ENCODE measurements around the gene ACE.

Gene ACE

GRCh38 chr17:63535640-63536039, 58.8 kb downstream of the ACE start:
- no peak for DNase-seq (ENCODE audit: low read depth, low spot score)

- peak; percentile 35 for DNase-seq (ENCODE audit: low read depth, low spot score)
These were observed 60.1 kb downstream of the ACE start for GRCh38 chr17:63537001-63537400.

GRCh38 chr17:63537991-63538692, 61.3 kb downstream of the ACE start:
- DNase-seq (ENCODE audit: low read depth, low spot score): peak; percentile 24

DNA sequence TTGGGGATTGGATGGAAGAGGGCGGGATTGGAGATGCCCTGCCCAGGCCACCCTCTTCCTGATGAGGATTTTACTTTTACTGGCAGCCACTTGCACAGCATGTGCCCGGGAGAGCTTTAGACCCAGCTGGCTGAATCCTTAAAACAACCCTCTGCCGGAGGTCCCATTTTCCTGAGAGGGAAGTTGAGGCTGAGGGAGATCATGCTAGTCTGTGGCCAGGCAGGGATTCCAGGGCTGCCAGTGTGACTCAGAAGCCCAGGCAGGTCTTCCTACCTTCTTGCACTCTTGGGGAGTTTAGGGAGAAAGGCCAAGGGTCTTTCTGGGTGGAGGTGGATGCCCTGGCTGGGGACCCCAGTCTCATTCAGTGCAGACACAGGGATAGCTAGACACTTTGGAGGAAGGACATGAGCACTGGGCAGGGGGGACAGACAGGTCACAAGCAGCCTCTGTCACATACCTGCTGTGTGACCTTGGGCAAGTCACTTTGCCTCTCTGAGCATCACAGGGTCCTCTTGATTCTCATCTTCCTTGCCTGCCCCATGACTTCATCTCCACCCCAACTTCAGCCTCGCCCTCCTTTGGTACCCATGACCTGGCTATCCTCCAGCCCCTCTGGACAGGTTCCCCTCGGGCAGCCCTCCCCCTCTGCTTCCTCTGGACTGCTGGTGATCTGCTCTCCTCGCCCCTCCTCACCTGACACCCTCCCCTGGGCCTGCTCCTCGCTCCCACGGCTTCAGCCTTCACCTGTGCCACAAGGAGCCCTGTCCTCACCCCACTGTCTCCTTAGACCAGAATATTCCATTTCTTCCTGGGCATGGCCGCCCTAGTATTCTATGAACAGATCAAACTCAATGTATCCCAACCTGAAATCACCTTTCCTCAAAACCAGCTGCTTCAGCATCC, 62.1 kb downstream of the ACE start:
- no peak for DNase-seq (ENCODE audit: low read depth, low spot score)

DNA sequence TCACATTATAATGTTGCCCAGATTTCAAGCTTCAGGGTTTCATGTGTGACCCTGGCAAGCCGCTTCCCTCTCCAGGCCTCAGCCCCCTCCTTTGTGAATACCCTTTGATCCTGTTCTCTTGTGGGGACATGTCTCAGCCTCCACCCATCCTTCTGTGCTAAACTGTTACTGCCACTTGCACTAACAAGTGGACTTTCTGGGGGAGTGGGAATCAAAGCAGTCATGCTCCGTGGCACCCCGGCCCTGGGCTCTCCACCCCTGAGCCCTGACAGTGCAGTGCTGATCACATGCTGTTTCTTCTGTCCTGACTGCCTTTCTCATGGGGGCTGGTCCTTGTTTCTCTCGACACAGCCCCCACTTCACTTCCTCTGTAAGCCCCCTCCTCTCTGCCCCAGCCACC, 63.7 kb downstream of the ACE start:
- no peak for DNase-seq (ENCODE audit: low read depth, low spot score)

GRCh38 chr17:63542218-63542545, 65.3 kb downstream of the ACE start:
- no peak for DNase-seq (ENCODE audit: low read depth, low spot score)

GRCh38 chr17:63542942-63543821, 66.3 kb downstream of the ACE start:
- DNase-seq (ENCODE audit: low read depth, low spot score): no peak

DNA sequence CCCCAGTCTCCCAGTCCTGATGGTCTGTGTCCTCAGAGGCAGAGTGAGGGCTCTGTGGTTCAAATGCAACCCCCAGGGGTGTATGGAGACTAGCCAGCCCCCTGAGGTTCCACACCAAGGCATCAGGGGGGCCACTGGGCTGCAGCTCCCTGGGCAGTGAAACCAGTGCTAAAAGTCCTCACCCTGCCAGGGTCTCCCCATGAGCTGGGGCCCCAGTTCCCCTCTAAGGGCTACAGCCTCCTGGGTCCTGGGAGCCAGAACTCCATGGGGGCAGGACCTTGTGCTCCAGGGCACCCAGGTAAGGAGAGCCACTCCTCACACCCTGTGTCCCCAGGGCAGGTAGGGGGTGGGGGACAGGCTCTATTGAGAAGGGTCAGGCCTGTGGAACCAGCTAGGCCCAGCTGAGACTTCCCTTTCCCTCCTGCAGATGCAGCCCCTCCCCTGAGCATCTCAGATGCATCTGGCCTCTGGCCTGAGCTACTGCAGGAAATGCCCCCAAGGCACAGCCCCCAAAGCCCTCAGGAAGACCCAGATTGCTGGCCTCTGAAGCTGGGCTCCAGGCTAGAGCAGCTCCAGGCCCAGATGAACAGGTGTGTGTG, 67.1 kb downstream of the ACE start:
- peak; percentile 36 for DNase-seq (ENCODE audit: low read depth, low spot score)

DNA sequence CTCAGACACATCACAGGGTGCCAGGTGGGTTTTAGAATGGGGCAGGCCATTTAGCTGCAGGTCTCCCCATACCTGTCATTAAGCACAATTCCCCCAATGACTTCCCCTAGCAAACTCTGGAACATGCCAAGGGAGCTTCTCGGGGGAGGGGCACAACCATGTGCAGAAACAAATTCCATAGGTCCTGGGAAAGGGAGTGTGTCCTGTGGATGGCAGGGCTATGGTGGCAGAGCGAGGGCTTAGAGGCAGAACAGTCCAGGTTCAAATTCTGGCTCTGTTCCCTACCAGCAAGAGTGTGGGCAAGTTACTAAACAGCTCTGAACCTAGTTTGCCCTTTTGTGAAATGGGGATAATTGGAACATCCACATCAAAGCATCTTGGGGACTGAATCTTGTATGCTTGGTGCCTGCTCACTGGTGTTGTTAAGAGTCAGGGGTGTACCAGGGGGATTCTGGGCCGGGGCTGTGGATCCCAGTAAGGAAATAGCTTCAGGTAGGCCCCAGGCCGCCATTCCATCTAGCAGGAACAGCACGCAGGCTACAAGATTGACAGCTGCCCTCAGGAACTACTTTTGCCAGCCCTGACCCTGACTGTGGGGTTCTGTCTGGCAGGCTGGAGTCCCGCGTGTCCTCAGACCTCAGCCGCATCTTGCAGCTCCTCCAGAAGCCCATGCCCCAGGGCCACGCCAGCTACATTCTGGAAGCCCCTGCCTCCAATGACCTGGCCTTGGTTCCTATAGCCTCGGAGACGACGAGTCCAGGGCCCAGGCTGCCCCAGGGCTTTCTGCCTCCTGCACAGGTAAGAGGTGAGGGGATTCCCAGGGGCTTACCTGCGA, 67.8 kb downstream of the ACE start:
- DNase-seq (ENCODE audit: low read depth, low spot score): peak; percentile 42

DNA sequence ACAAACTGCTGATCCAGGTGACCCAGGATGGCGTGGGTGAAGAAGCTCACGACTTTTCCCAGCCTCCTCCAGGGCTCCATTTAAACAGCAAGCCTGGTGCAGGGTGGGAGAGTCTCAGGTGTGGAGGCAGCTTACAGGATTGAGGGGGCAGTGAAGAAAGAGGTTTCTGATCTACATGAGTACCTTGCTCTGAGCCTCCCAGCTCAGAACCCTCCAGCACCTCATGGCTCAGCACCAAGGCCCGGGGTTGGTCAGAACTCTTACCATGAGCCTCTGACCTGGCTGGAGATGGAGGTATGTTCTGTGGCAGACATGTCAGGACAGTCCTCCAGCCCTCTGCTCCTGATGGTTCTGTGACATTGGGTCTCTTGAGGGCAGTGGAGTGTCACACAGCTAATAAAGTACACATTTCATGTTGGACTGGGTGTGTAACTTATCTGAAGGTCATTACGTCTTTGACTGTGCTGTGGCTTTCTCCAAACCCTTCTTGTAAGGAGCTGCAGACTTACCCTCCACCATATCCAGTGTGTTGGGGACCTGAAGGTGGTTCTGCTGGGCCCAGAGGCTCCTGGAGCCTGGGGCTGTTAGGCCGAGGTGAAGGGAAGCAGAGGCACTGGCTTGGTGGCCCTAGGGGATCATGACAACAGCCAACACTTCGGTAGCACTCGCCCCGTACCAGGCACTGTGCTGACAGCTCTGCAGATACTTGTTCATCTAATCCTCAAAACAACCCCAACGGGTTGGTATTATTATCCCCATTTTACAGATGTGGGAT, 69.6 kb downstream of the ACE start:
- DNase-seq (ENCODE audit: low read depth, low spot score): no peak

GRCh38 chr17:63547083-63547523, 70.2 kb downstream of the ACE start:
- DNase-seq (ENCODE audit: low read depth, low spot score): no peak

All from ELF-1 (cell line).